GM19324 (cell line): ENCODE results near the gene SRSF3.
"Not testable (repeated sequence)": the region's sequence is repeated elsewhere in the genome, so short reads cannot be mapped to it uniquely, and the experiment has no call there.

Experiments used
- ATAC-seq: cut with Tn5 transposase; IDR thresholded peaks from one replicate; pipeline ENCODE4 v1.9.1; 2021; ENCODE audit warnings: mild to moderate bottlenecking, moderate library complexity; ENCODE audit not compliant: unreplicated experiment, low FRiP score

SRSF3 gene

GRCh38 chr6:36639171-36639808 is 45.1 kb downstream of the SRSF3 start:
- no peak for ATAC-seq

- no peak for ATAC-seq
These were observed 47.4 kb downstream of the SRSF3 start for GRCh38 chr6:36641543-36641942.

GRCh38 chr6:36642913-36643817 is 49.0 kb downstream of the SRSF3 start:
- ATAC-seq: no peak

GRCh38 chr6:36643977-36644376 is 49.8 kb downstream of the SRSF3 start:
- no peak for ATAC-seq

GRCh38 chr6:36649086-36649485 is 54.9 kb downstream of the SRSF3 start:
- ATAC-seq: no peak

- ATAC-seq: no peak
These were observed 55.7 kb downstream of the SRSF3 start for GRCh38 chr6:36649701-36650484.

- no peak for ATAC-seq
These were observed 56.8 kb downstream of the SRSF3 start for GRCh38 chr6:36650848-36651478.

GRCh38 chr6:36651659-36652379 is 57.7 kb downstream of the SRSF3 start:
- no peak for ATAC-seq

- not testable (repeated sequence) for ATAC-seq
These were observed 60.3 kb downstream of the SRSF3 start for GRCh38 chr6:36654469-36654868.
